ENCODE data around the gene FTL. TPM values are rescaled to one million over a fixed set of nuclear protein-coding genes. Genes with fewer than 3 reads are reported as not detected.

FTL gene
- total and polyA plus RNA-seq, 4 donors: 2,880 to 22,369 (median 12,158) TPM

DNA sequence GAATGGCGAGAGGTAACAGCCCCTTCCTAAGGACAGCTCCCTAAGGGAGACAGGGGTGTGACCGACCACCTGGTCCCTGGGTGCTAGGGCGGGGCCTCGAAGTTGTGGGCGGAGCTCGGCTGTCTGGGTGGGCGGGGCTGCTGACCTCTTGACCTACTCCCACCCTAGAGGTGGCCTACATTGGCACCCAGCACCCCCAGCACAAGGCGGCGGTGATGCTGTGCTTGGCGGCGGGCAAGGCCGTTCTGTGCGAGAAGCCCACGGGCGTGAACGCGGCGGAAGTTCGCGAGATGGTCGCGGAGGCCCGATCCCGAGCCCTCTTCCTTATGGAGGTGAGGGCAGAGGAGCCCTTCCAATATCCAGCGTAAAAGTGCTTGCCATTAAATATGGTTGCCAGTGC lies 29.2 kb upstream of the FTL start:
- Histone ChIP-seq H3K9ac (ENCODE audit: insufficient read depth in 1 of 2, low read length in 2 of 2) (no peak overlapping the region), H3K27ac (ENCODE audit: low read depth in 1 of 2, low read length in 1 of 2) (no peak overlapping the region), H3K36me3 (ENCODE audit: control insufficient read depth in 4 of 4, insufficient read depth in 4 of 4, low read length in 4 of 4) (no peaks in the 10 kb centered on the region), H3K27me3 (ENCODE audit: control insufficient read depth in 3 of 3, insufficient read depth in 3 of 3, low read length in 2 of 3) (peaks cover 0 to 4% (median 3%) of the 10 kb centered on the region in 3 donors), H3K9me3 (ENCODE audit: control insufficient read depth in 4 of 4, insufficient read depth in 3 of 4, low read length in 3 of 4) (peaks cover 0 to 4% (median 0%) of the 10 kb centered on the region in 4 donors), H3K4me1 (ENCODE audit: control insufficient read depth in 5 of 5, insufficient read depth in 5 of 5, low read length in 5 of 5) (peaks cover 0 to 10% (median 0%) of the 10 kb centered on the region in 5 donors), H3K4me3 (no peak overlapping the region)
- WGBS, 2 donors: 94 to 97% methylated on average over 25 of the region's 25 CpGs
- TF ChIP-seq, protein P1, sequence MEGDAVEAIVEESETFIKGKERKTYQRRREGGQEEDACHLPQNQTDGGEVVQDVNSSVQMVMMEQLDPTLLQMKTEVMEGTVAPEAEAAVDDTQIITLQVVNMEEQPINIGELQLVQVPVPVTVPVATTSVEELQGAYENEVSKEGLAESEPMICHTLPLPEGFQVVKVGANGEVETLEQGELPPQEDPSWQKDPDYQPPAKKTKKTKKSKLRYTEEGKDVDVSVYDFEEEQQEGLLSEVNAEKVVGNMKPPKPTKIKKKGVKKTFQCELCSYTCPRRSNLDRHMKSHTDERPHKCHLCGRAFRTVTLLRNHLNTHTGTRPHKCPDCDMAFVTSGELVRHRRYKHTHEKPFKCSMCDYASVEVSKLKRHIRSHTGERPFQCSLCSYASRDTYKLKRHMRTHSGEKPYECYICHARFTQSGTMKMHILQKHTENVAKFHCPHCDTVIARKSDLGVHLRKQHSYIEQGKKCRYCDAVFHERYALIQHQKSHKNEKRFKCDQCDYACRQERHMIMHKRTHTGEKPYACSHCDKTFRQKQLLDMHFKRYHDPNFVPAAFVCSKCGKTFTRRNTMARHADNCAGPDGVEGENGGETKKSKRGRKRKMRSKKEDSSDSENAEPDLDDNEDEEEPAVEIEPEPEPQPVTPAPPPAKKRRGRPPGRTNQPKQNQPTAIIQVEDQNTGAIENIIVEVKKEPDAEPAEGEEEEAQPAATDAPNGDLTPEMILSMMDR (IDR thresholded peaks at IDR 0.05; ENCODE audit: control extremely low read depth, extremely low read depth): no peak
- DNase-seq (no peak), ATAC-seq (ENCODE audit: insufficient read depth, low FRiP score) (no peak)

DNA sequence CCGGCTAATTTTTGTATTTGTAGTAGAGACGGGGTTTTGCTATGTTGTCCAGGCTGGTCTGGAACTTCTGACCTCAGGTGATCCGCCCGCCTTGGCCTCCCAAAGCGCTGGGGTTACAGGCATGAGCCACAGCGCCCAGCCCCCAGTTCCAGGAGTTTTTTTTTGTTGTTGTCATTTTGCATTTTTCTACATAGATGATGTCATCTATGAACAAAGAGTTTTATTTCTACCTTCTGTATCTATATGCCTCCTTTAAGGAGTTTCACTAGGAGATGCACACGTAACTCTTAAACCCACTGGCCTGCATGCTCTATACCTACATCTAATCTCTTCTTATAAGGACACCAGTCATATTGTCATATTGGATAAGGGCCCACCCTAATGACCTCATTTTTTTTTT lies 26.9 kb upstream of the FTL start:
- ATAC-seq (ENCODE audit: insufficient read depth, low FRiP score) (no peak), DNase-seq (no peak)
- H3K27ac ChIP-seq (ENCODE audit: low read depth in 1 of 2, low read length in 1 of 2): no peak overlapping the region
- no peaks in the 10 kb centered on the region for H3K36me3 ChIP-seq (ENCODE audit: control insufficient read depth in 4 of 4, insufficient read depth in 4 of 4, low read length in 4 of 4)
- 82 to 94% methylated on average over 7 of the region's 7 CpGs for WGBS, 2 donors
- peaks cover 0 to 9% (median 0%) of the 10 kb centered on the region in 5 donors for H3K4me1 ChIP-seq (ENCODE audit: control insufficient read depth in 5 of 5, insufficient read depth in 5 of 5, low read length in 5 of 5)
- H3K4me3 ChIP-seq: no peak overlapping the region
- H3K9me3 ChIP-seq (ENCODE audit: control insufficient read depth in 4 of 4, insufficient read depth in 3 of 4, low read length in 3 of 4): peaks cover 0 to 10% (median 2%) of the 10 kb centered on the region in 4 donors
- no peak overlapping the region for H3K9ac ChIP-seq (ENCODE audit: insufficient read depth in 1 of 2, low read length in 2 of 2)
- TF ChIP-seq, protein P1 (IDR thresholded peaks at IDR 0.05; ENCODE audit: control extremely low read depth, extremely low read depth): no peak
- H3K27me3 ChIP-seq (ENCODE audit: control insufficient read depth in 3 of 3, insufficient read depth in 3 of 3, low read length in 2 of 3): peaks cover 0 to 1% (median 0%) of the 10 kb centered on the region in 3 donors

DNA sequence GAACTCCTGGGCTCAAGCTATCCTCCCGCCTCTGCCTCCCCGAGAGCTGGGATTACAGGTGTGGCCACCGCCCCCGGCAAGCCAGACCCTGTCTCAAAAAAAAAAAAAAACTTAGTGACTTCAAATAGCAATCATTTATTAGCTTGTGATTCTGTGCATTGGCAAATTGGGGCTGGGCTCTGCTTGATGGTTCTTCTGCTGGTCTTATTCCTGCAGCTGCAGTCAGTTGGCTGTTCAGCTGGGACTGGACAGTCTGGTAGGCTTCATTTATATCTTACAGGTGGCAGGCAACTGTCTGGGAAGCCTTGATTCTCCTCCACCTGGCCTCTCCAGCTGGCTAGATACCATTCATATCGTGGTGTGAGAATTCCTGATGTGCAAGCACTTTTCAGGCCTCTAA lies 24.2 kb upstream of the FTL start:
- whole genome bisulfite sequencing, 2 donors: 94 to 95% methylated on average over 5 of the region's 5 CpGs
- Histone ChIP-seq H3K36me3 (ENCODE audit: control insufficient read depth in 4 of 4, insufficient read depth in 4 of 4, low read length in 4 of 4) (no peaks in the 10 kb centered on the region), H3K9me3 (ENCODE audit: control insufficient read depth in 4 of 4, insufficient read depth in 3 of 4, low read length in 3 of 4) (peaks cover 0 to 10% (median 2%) of the 10 kb centered on the region in 4 donors), H3K27ac (ENCODE audit: low read depth in 1 of 2, low read length in 1 of 2) (no peak overlapping the region), H3K27me3 (ENCODE audit: control insufficient read depth in 3 of 3, insufficient read depth in 3 of 3, low read length in 2 of 3) (no peaks in the 10 kb centered on the region), H3K4me3 (no peak overlapping the region), H3K4me1 (ENCODE audit: control insufficient read depth in 5 of 5, insufficient read depth in 5 of 5, low read length in 5 of 5) (no peaks in the 10 kb centered on the region), H3K9ac (ENCODE audit: insufficient read depth in 1 of 2, low read length in 2 of 2) (no peak overlapping the region)
- TF ChIP-seq, protein P1 (IDR thresholded peaks at IDR 0.05; ENCODE audit: control extremely low read depth, extremely low read depth): no peak
- no peak for DNase-seq
- ATAC-seq (ENCODE audit: insufficient read depth, low FRiP score): no peak

DNA sequence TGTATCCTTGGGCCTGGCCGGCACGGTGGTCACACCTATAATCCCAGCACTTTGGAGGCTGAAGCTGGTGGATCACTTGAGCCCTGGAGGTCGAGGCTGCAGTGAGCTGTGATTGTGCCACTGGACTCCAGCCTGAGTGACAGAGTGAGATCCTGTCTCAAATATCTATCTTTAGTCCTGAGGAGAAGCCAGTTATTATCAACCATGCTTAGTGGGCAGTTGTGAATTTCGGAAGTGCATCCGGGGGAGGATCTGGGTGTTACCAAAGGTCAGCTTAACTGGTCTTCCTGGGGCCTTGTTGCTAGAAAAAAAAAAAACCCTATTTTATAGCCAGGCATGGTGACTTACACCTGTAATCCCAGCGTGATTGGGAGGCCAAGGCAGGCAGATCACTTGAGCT lies 22.0 kb upstream of the FTL start:
- ATAC-seq (ENCODE audit: insufficient read depth, low FRiP score) (no peak), DNase-seq (no peak)
- no peaks in the 10 kb centered on the region for H3K27me3 ChIP-seq (ENCODE audit: control insufficient read depth in 3 of 3, insufficient read depth in 3 of 3, low read length in 2 of 3)
- TF ChIP-seq, protein P1 (IDR thresholded peaks at IDR 0.05; ENCODE audit: control extremely low read depth, extremely low read depth): no peak
- no peaks in the 10 kb centered on the region for H3K36me3 ChIP-seq (ENCODE audit: control insufficient read depth in 4 of 4, insufficient read depth in 4 of 4, low read length in 4 of 4)
- peaks cover 0 to 10% (median 2%) of the 10 kb centered on the region in 4 donors for H3K9me3 ChIP-seq (ENCODE audit: control insufficient read depth in 4 of 4, insufficient read depth in 3 of 4, low read length in 3 of 4)
- no peak overlapping the region for H3K9ac ChIP-seq (ENCODE audit: insufficient read depth in 1 of 2, low read length in 2 of 2)
- no peak overlapping the region for H3K27ac ChIP-seq (ENCODE audit: low read depth in 1 of 2, low read length in 1 of 2)
- no peaks in the 10 kb centered on the region for H3K4me1 ChIP-seq (ENCODE audit: control insufficient read depth in 5 of 5, insufficient read depth in 5 of 5, low read length in 5 of 5)
- WGBS, 2 donors: 93 to 97% methylated on average over 6 of the region's 6 CpGs
- no peak overlapping the region for H3K4me3 ChIP-seq

All from lung (tissue), 12 donors.